Measurements from ENCODE around the gene LMOD1. TPM values are rescaled to one million over a fixed set of nuclear protein-coding genes. Genes with fewer than 3 reads are reported as not detected.
"Not testable (repeated sequence)": the region's sequence is repeated elsewhere in the genome, so short reads cannot be mapped to it uniquely, and the experiment has no call there.

Gene LMOD1
- polyA plus RNA-seq, 1 donor, result 48.7 TPM

DNA sequence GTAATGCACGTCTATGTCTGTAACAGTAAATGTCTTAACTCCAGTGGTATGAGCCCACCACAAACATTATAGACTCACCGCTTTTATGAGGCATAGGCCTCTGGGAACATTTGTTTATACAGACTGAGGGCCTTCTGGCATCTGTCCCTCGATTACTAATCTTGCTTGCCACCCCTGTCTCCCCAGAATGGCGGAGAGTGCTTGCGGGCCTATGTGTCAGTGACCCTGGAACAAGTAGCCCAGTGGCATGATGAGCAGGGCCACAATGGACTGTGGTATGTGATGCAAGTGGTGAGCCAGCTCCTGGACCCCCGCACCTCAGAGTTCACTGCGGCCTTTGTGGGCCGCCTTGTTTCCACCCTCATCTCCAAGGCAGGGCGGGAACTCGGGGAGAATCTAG lies 76.0 kb downstream of the LMOD1 start:
- no peak for DNase-seq (ENCODE audit: low read depth)

DNA sequence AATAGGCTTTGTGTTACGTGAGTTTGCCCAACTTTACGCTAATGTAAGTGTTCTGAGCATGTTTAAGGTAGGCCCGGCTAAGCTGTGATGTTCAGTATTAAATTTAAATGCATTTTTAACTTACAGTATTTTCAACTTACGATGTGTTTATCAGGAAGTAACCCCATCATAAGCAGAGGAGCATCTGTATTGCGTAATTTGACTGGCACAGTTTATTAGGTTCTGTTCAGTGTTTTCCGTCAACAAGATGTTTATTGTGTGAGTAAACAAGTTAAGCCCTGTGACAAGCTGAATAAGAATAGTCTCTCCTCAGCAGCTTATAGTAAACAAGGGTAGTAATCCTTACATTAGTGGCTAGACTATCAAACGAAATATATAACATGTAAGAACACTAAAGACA lies 84.9 kb downstream of the LMOD1 start:
- DNase-seq (ENCODE audit: low read depth), result no peak

DNA sequence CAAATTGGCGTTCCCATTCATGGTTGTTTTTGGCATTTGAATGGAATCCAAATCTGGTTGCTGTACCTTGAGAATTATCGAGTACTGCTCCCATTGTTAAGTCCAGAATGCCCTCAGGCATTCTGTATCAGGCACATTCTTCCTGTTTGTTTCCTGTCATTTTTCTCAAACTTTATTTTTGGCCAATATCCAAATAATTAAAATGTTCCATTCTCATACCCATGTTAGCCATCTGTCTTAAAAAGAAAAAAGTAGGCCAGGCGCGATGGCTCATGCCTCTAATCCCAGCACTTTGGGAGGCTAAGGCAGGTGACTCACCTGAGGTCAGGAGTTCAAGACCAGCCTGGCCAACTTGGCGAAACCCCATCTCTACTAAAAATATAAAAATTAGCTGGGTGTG lies 86.9 kb downstream of the LMOD1 start:
- no peak for DNase-seq (ENCODE audit: low read depth)

DNA sequence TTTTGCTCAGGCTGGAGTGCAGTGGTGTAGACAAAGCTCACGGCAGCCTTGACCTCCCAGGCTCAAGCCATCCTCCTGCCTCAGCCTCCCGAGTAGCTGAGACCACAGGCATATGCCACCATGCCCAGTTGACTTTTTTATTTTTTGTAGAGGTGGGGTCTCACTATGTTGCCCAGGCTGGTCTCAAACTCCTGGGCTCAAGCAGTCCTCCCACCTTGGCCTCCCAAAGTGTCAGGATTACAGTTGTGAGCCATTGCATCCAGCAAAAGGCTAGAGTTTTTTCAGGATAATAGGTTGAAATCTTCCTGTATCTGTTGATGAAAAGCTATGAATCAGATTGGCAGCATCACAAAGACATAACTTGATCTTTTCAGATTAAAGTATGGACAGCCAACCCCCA lies 89.6 kb downstream of the LMOD1 start:
- not testable (repeated sequence) for DNase-seq (ENCODE audit: low read depth)

DNA sequence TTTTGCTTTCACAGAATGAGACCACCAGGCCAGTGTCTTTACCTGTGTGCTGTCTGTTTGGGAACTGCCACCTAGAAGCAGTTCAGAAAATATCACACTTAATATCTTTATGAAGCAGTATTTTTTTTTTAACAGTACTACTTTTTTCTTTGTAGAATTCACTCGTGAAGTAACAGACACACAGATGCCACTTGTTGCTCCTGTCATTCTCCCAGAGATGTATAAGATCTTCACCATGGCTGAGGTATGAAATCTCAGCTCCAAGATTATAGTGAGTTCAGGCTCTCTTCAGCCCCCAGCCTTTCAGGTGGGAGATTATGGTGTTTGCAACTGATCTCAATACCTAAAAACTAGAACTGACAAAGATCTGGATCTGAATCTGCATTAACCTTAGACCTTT lies 94.4 kb downstream of the LMOD1 start:
- DNase-seq (ENCODE audit: low read depth), result no peak

DNA sequence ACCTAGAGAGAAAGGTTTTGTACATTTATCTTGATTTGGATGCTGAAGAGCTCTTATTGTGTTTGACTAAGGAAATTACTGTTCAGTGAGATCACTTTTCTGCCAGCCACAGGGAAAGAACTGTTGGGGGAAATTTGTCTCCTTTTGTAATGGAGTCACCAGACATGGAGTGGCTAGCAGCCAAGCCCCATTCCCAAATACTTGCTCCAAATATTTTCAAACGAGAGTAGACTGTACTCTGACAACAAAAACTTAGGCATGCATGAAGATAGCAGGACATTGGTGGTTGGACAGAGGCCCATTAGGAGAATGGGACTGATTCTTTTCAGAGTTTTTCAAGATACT lies 96.3 kb downstream of the LMOD1 start:
- no peak for DNase-seq (ENCODE audit: low read depth)

DNA sequence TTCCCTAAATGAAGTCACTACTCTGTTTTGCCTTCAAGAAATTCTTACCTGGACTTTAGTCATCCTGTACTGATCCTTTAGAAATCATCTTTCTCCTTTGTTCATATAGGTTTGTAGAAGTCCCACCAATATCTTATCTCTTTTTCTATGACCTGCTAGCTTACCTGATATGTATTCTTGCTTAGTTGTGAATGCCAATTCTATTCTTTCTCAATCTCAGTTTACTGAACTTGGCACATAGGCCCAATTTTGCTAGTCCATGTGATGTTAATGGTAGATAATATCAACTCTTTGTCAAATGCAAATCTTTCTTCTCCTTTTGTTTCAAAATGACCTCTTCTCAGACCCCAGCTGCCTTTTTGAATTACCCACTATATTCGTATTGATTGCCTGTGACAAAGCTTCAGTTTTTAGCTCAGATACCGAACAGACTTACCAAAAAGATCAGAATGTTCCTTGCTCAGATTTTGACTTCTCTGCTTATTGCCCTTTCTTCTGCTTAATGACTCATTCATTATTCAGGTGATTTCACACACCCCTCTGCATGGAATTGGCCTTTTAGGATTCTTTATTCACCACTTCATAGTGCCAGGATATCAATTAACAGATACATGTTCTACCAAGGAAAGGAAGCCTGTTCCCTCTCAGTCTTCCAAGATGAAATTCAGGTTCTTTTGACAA lies 96.8 kb downstream of the LMOD1 start:
- DNase-seq (ENCODE audit: low read depth), result no peak

DNA sequence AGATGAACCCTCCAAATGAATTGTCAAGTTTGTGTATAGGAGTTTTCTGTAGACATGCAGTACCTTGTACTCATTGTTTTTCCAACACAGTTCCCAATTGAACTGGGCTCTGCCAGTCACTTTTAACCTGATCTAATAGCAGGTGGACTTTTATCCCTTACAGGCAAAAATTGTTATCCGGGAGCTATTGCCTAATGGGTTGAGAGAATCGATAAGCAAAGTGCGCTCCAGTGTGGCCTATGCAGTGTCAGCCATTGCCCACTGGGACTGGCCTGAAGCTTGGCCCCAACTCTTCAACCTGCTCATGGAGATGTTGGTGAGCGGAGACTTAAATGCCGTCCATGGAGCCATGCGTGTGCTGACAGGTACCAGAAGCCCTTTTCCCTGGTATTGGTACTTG lies 98.1 kb downstream of the LMOD1 start:
- DNase-seq (ENCODE audit: low read depth), result no peak

DNA sequence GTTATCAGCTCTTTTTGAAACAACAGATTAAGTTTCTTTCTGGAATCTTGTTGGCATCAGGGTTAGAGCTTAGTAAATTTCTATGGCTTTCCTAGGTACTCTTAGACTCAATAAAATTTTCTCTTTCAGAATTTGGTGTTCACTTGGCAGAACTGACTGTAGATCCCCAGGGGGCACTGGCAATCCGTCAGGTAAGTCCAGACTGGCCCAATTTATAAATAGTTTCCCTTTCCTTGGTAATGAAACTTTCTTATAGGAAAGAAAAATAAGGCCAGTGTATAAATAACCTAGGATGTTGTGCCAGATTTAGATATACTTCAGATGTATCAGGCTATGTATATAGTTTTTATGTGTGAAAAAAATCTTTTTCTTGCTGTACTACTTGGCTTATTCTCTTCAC lies 99.2 kb downstream of the LMOD1 start:
- no peak for DNase-seq (ENCODE audit: low read depth)

Other genes starting within 250 kb of the LMOD1 start
- gene IPO9, start 117.4 kb downstream of the LMOD1 start, polyA plus RNA-seq (ENCODE audit: insufficient read length), result 41.0 TPM
- 97.2 TPM for gene SHISA4, start 57.6 kb downstream of the LMOD1 start, polyA plus RNA-seq (ENCODE audit: insufficient read length)
- gene TIMM17A, start 9.0 kb upstream of the LMOD1 start, polyA plus RNA-seq (ENCODE audit: insufficient read length), result 36.5 TPM
- 18.6 TPM for gene RNPEP, start 36.1 kb upstream of the LMOD1 start, polyA plus RNA-seq (ENCODE audit: insufficient read length)
- gene ELF3, start 64.0 kb upstream of the LMOD1 start, polyA plus RNA-seq (ENCODE audit: insufficient read length), result 0.20 TPM
- 0.08 TPM for gene GPR37L1, start 176.4 kb upstream of the LMOD1 start, polyA plus RNA-seq (ENCODE audit: insufficient read length)
- gene ARL8A, start 198.2 kb upstream of the LMOD1 start, polyA plus RNA-seq (ENCODE audit: insufficient read length), result 40.1 TPM
- gene PTPN7, start 214.1 kb upstream of the LMOD1 start, polyA plus RNA-seq (ENCODE audit: insufficient read length), result 0.92 TPM
- 0.65 TPM for gene LGR6, start 247.3 kb upstream of the LMOD1 start, polyA plus RNA-seq (ENCODE audit: insufficient read length)